ENCODE data around the gene NMS.

- TF ChIP-seq EP300 (IDR thresholded peaks at IDR 0.05): no peak
- TF ChIP-seq CTCF (IDR thresholded peaks at IDR 0.05): no peak
- no peak for TF ChIP-seq POLR2A (IDR thresholded peaks at IDR 0.05)
- TF ChIP-seq POLR2AphosphoS5 (IDR thresholded peaks at IDR 0.05): no peak
Observed at GRCh38 chr2:100424277-100424875, 45.9 kb upstream of the NMS start.
